ENCODE results near the gene SEC22A.

Gene SEC22A, protein sequence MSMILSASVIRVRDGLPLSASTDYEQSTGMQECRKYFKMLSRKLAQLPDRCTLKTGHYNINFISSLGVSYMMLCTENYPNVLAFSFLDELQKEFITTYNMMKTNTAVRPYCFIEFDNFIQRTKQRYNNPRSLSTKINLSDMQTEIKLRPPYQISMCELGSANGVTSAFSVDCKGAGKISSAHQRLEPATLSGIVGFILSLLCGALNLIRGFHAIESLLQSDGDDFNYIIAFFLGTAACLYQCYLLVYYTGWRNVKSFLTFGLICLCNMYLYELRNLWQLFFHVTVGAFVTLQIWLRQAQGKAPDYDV

GRCh38 chr3:123201557-123202427 lies at the start of gene SEC22A:
SEC22A (plus strand) TSS chr3:123201943; CDS start chr3:123209218, 7,275 bp downstream.
- DNase-seq (ENCODE audit: low read depth): peak; percentile 79

DNA sequence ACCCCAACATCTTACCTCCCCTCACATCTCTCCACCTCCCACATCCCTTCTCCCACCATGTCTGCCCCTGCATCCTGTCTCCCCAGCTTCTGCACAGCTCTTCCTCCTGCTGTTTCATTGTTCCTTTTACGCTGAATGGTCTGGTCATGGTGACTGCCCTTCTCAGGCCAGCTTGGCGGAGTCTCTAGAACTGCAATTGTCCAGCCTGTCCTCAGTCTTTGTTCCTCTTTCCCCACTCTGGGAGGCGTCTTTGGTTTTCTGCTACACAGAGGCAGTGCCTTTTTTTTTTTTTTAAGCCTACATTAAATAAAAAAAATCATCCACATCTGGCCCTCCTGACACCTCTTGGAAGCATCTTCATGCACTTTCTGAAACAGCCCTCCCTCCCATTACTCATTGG lies 49.1 kb upstream of the SEC22A start:
- DNase-seq (ENCODE audit: low read depth): no peak

DNA sequence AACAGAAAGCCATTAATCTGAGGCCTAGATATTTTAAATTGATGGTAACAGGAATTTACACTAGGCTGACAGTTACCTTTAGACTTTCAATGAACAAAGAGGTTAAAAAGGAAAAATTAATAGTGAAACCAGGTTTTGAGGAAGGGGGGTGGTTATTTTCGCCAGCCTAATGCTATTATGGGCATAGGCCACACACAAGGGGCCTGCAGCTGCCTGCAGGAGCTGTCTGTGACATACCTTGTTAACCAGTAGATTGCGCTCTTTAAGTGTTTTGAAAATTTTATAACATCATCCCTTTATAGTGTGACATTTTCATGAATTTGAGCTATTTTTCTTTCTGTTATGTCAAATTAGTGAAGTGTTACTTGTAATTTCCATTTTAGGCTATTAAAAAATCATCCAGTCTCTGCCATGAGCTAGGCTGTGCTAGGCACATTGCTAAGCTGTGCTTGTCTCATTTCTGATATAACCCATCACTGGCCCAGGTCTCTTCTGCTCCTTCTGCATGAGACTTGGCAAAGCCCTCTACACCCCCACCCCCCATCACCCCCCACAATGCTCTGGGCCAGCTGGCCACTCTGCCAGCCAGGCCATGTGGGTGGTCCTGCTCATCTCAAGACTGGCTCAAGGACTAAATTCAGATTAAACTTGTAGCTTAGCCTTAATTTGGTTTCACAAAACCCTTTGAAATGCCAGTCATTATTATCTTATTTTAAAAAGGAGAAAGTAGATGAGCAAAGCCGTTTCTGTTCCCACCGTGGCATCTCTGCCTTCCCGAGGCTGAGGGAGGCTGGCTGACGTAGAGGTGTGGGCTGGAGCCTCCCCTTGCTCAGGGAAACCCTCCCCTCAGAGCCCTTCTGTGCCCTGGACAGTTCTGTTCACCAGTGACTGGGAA lies 48.4 kb upstream of the SEC22A start:
- DNase-seq (ENCODE audit: low read depth): no peak

- DNase-seq (ENCODE audit: low read depth): no peak
Measured at GRCh38 chr3:123154020-123154985, 47.4 kb upstream of the SEC22A start.

GRCh38 chr3:123155471-123156011 lies 46.2 kb upstream of the SEC22A start:
- DNase-seq (ENCODE audit: low read depth): no peak

DNA sequence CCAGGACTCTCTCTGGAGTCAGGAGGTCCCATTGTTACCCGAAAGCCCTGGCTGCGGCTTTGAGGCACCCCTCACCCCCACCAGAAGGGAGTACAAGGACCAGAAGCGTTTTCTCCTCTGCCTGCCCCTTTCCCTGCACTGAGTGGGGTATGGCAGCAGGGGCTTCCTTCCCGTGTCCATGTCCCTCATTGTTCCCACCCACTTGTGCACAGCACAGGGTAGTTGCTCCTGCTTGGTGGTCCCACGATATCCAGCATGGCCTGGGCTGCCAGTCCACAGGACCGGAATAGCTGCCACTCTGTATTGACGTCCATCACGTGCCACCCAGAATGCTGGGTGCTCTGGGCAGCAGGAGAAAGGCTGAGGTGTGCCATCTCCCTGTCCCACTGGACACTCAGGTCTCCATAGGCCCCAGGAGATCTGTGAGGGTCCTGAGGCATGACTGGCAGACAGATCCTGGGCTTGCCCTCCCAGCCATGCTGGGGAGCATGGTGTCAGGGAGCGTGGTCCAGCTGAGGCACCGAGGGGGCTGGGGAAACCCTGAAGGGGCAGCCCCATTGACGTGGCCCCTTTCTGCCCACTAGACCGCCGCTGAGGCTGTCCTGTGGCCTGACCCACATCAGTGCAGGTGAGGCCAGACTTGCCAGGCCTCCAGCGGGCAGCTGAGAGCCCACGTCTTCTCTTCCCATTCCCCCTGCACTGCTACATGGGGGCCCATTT lies 45.3 kb upstream of the SEC22A start:
- DNase-seq (ENCODE audit: low read depth): no peak

DNA sequence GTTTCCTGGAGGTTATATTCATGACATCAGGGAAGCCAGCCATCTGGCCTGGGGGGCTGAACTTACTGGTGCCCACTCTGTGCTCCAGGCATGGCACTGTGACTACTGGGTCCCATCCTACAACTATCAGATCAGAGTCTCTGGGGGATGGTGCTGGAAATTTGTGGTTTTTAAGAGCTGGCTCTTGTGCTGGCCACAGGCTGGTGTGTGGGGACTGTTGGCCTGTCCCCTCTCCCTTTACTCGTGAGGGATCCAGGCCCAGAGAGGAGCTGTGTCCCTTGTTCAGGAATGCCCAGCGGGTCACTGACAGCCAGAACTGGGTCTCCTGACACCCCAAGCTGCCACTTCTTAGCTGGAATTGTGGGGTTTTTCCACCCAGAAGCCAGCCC lies 44.5 kb upstream of the SEC22A start:
- DNase-seq (ENCODE audit: low read depth): no peak

DNA sequence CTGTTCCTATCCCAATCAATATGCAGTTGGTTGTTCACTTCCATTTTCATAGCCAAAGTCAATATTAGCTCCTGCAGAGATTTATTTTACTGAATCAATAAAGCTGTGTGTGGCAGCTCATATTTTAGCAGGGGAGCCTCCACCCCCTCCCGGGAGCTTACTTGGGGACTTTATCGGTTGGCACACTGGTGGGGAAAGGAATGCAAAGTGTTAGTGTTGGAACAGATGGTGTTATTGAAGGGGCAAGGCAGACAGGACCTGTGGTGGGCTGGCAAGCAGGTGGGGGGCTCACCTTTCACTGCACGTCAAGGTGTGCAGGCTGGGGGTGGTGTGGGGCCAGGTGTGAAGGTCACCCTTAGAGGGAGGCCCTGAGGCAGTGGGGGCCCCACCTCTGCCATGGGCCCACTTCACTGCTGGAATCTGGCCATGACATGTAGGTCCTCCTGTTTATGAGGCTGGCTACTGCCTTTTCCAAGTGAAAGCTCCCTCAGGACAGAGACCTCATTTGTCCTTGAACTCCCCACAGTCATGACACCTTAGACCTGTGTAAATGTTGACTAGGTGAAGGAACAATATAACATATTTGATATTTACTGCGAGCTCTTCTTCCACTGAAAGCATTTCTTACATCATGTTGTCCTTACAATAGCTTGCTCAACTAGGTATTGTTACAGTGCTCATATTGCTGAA lies 44.0 kb upstream of the SEC22A start:
- no peak for DNase-seq (ENCODE audit: low read depth)

DNA sequence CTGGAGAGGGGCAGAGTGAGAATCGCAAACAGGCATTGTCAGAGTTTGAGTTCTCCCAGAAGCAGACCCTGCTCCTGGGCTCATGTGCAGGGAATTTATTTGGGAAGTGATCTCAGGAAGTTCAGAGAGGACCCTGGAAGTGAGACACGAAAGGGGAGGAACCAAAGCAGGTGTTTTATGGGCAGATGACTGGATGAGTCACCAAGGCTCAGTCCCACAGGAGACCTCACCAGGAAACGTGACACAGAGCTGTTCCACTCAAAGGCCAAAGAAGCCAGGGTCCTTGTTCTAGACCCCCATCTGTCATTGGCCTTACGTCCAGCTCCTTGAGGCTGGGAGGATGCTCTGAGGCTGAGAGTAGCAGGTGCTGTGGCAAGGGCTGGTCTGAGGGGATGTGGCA lies 43.4 kb upstream of the SEC22A start:
- no peak for DNase-seq (ENCODE audit: low read depth)

- no peak for DNase-seq (ENCODE audit: low read depth)
Measured at GRCh38 chr3:123158899-123159390, 42.8 kb upstream of the SEC22A start.

DNA sequence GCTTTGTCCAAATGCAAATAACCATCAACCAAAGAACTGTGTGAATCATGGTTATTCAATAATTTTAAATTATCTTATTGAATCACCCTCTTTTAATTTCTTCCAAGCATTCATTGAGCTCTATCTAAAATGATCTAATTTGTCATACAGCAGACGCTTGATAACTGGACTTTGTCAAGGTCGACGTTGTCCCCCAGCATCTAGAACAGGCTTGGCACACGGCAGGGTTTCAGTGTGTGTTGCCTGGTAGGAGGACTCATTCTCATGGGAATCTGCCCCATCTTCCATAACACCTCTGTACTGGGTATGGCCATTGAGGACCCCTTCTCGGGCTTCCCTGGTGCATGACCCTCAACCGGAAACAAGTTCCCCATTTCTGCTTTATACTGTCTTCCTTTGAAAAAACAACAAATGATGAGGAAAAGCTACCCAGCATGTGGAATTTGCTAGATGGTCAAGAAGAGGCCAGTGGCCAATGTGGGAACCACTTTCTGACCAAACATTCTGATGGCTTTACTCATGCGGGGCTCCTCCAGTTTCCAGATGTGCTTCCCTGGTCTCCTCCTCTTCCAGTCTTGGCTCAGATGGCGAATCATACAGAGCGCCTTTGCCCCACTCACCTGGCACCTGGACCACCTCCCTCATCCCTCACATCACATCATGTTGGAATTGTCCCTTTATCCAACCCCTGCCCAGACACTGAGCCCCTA lies 41.7 kb upstream of the SEC22A start:
- DNase-seq (ENCODE audit: low read depth): no peak

- no peak for DNase-seq (ENCODE audit: low read depth)
Measured at GRCh38 chr3:123161167-123161566, 40.6 kb upstream of the SEC22A start.

GRCh38 chr3:123163141-123163540 lies 38.6 kb upstream of the SEC22A start:
- no peak for DNase-seq (ENCODE audit: low read depth)

- DNase-seq (ENCODE audit: low read depth): no peak
Measured at GRCh38 chr3:123165163-123165562, 36.6 kb upstream of the SEC22A start.

DNA sequence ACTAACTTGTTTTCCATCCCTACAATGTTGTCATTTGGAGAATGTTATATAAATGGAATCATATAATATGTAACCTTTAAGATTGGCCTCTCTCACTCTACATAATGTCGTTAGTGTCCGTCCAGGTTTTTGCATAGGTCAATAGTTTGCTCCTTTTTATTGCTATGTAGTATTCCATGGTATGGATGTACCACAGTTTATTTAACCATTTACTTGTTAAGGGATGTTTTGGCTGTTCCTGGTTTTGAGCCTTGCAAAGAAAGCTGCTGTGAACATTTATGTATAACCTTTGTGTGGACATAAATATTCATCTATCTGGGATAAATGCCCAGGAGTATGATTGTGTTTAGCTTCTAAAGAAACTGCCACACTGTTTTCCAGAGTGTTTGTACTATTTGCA lies 34.1 kb upstream of the SEC22A start:
- no peak for DNase-seq (ENCODE audit: low read depth)

- DNase-seq (ENCODE audit: low read depth): no peak
Measured at GRCh38 chr3:123168122-123168521, 33.6 kb upstream of the SEC22A start.

DNA sequence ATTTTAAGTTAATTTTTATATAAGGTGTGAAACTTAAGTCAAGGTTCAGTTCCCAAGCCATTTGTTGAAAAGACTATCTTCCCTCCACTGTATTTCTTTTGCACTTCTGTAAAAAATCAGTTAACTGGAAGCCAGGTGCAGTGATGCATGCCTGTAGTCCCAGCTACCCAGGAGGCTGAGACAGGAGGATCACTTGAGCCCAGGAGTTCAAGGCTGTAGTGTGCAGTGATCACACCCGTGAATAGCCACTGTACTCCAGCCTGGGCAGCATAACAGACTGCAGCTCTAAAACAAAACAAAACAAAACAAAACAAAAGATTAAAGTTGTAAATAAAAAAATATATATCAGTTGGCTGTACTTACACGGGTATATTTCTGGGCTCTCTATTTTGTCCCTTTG lies 33.1 kb upstream of the SEC22A start:
- no peak for DNase-seq (ENCODE audit: low read depth)

DNA sequence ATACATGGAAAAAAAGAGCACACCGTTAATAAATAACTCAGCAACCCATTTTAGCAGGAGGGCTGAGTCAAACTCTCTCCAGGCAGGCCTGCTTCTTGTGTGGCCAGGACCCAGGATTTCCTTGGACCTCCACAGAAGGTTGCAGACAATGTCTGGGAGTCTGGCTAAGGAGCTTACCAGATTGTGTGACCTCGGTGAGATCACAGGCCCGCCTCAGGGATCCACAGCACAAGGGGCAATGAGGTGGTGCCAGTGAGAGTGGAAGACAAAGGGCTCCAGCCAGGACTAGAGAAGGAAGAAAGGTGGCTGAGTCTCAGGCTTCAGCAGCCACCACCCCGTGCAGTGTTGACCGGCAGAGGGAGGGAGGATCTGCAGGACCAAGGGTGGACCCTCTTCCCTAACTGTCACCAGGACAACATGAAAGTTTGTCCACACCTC lies 32.2 kb upstream of the SEC22A start:
- DNase-seq (ENCODE audit: low read depth): no peak

DNA sequence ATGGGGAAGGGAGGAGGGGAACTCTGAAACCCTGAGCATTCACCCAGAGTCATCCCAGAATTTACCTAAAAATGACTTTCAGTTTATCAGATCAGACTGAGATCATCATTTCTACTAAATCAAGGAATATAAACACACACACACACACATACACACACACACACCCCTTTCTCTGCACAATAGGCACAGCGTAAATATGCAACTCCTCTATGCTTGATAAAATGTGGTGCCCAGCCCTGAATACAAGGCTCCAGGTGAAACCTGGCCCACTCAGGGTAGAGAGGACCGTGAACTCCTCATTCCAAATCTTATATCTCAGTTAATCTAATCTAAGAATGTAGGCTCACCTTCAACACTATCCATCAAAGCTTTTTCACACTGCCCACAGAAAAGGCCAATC lies 31.8 kb upstream of the SEC22A start:
- no peak for DNase-seq (ENCODE audit: low read depth)

All from stimulated activated CD8-positive, alpha-beta memory T cell treated with anti-CD3 and anti-CD28 coated beads, Interleukin-15, amount 100 ng/mL, for 24 hours (primary cell).